GM18909 (cell line): Measurements from ENCODE around the gene UGT1A9.
"Not testable (repeated sequence)": the region's sequence is repeated elsewhere in the genome, so short reads cannot be mapped to it uniquely, and the experiment has no call there.

Experiments
- ATAC-seq: cut with Tn5 transposase; IDR thresholded peaks from one replicate; pipeline ENCODE4 v1.9.1; 2021; ENCODE audit warnings: mild to moderate bottlenecking; ENCODE audit not compliant: unreplicated experiment, poor library complexity

Gene UGT1A9

GRCh38 chr2:233679196-233679595, 7.5 kb downstream of the UGT1A9 start:
- ATAC-seq, result no peak

- no peak for ATAC-seq
Observed at GRCh38 chr2:233680361-233681045, 8.8 kb downstream of the UGT1A9 start.

- ATAC-seq, result no peak
Observed at GRCh38 chr2:233681521-233682099, 9.9 kb downstream of the UGT1A9 start, which contains the start of gene UGT1A7. UGT1A7 (plus strand) TSS chr2:233681901; CDS start chr2:233681938, 37 bp downstream.

GRCh38 chr2:233684640-233685039, 12.9 kb downstream of the UGT1A9 start:
- ATAC-seq, result no peak

- ATAC-seq, result no peak
Observed at GRCh38 chr2:233686928-233687327, 15.2 kb downstream of the UGT1A9 start.

GRCh38 chr2:233688341-233688740, 16.6 kb downstream of the UGT1A9 start:
- no peak for ATAC-seq

- ATAC-seq, result no peak
Observed at GRCh38 chr2:233689031-233689430, 17.3 kb downstream of the UGT1A9 start.

- no peak for ATAC-seq
Observed at GRCh38 chr2:233689501-233689900, 17.8 kb downstream of the UGT1A9 start.

- ATAC-seq, result no peak
Observed at GRCh38 chr2:233690444-233690843, 18.7 kb downstream of the UGT1A9 start.

- ATAC-seq, result no peak
Observed at GRCh38 chr2:233691443-233692433, 20.0 kb downstream of the UGT1A9 start.

GRCh38 chr2:233692648-233693047, 20.9 kb downstream of the UGT1A9 start, which contains the start of gene UGT1A6:
UGT1A6 (plus strand) TSS chr2:233692890; CDS start chr2:233693005, 115 bp downstream.
- ATAC-seq, result no peak

- no peak for ATAC-seq
Observed at GRCh38 chr2:233693963-233694362, 22.3 kb downstream of the UGT1A9 start.

GRCh38 chr2:233698740-233699139, 27.0 kb downstream of the UGT1A9 start:
- ATAC-seq, result no peak

- ATAC-seq, result no peak
Observed at GRCh38 chr2:233699424-233700027, 27.8 kb downstream of the UGT1A9 start.

- ATAC-seq, result no peak
Observed at GRCh38 chr2:233700028-233700635, 28.4 kb downstream of the UGT1A9 start.

GRCh38 chr2:233700842-233701241, 29.1 kb downstream of the UGT1A9 start:
- not testable (repeated sequence) for ATAC-seq

- no peak for ATAC-seq
Observed at GRCh38 chr2:233702238-233702637, 30.5 kb downstream of the UGT1A9 start.

- ATAC-seq, result no peak
Observed at GRCh38 chr2:233705911-233706506, 34.3 kb downstream of the UGT1A9 start.

GRCh38 chr2:233706720-233707119, 35.0 kb downstream of the UGT1A9 start:
- no peak for ATAC-seq
